ENCODE measurements around the gene ZFHX3.

The ZFHX3 gene

DNA sequence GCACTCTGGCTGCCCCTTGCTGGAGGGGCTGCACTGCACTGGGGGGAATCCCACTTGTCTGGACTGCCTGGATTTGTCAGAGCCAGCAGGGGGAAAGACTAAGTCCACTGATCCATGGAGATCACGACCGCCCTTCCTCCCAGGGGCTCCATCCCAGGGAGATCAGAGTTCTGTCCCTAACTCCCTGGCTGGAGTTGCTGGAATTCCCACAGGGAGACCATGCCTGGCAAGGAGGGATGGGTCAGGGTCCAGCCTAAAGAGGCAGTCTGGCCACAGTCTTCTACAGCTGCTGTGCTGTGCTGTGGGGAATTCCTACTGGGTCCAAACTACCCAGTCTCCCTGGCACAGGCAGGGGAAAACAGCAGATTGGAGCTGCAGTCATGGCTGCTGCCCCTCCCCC, 311.9 kb downstream of the ZFHX3 start:
- Histone ChIP-seq H3K27me3 (ENCODE audit: control insufficient read depth in 1 of 2, insufficient read depth in 2 of 2, low read length in 2 of 2) (no peaks in the 10 kb centered on the region), H3K27ac (ENCODE audit: low read depth, low read length) (no peak overlapping the region)

More for the DNA sequence above, 311.9 kb downstream of the ZFHX3 start:
- no peaks in the 10 kb centered on the region for H3K9me3 ChIP-seq (ENCODE audit: low read length)
- H3K4me3 ChIP-seq (ENCODE audit: low read depth in 1 of 2, low read length in 2 of 2) = no peak overlapping the region
- no peak overlapping the region for H3K9ac ChIP-seq (ENCODE audit: low read length)
- H3K4me1 ChIP-seq (ENCODE audit: insufficient read depth, low read length) = peaks cover 8% of the 10 kb centered on the region
- no peaks in the 10 kb centered on the region for H3K36me3 ChIP-seq (ENCODE audit: insufficient read depth, low read length)
